A549 (cell line): ENCODE results near the gene MCAT. TPM values are rescaled to one million over a fixed set of nuclear protein-coding genes. Genes with fewer than 3 reads are reported as not detected.
A peak's percentile ranks its signal among the peaks of the same experiment; 100 is the strongest.
"Not testable (repeated sequence)": the region's sequence is repeated elsewhere in the genome, so short reads cannot be mapped to it uniquely, and the experiment has no call there.

Experiments
- ATAC-seq, 2 experiments: fragments of 200-7000 bp in 1 of 2; fragments of >200 bp in 1 of 2; cut with Nextera tagmentation in 1 of 2; cut with Tn5 transposase in 1 of 2; 3 replicates each; pipeline versions ENCODE4 v1.8.0 to v1.9.1; 2018 to 2020; ENCODE audit warnings: mild to moderate bottlenecking in 1 of 2, moderate library complexity in 1 of 2
- CTCF ChIA-PET: fragments of 300-600 bp; sonication (Branson Sonifier 250); formaldehyde crosslinking; extraction: SDS; loops from one replicate; lab custom pipeline; 2021; ENCODE audit warnings: antibody characterized with exemption, inconsistent platforms; lab: Yijun Ruan, JAX
- POLR2A ChIA-PET: fragments of 350-600 bp; formaldehyde crosslinking; extraction: SDS; loops from one replicate; lab custom pipeline; 2021; ENCODE audit warnings: antibody characterized with exemption, inconsistent platforms; lab: Yijun Ruan, JAX
- DNase-seq, 2 experiments: peaks; one replicate each; pipeline versions ENCODE4 v3.0.0 to v3.0.0-alpha.2; 2011 to 2016; ENCODE audit warnings: low read depth in 1 of 2, low spot score in 1 of 2
- FAIRE-seq: peaks from 2 replicates; lab custom pipeline; 2011; peaks lifted over from hg19 to GRCh38; lab: Jason Lieb, UNC
- H3K27ac ChIP-seq, 2 experiments: fragments of >200 bp; sonication (Bioruptor Twin); formaldehyde crosslinking; 3 replicates each; pipeline ENCODE4 v1.5.1; 2016 to 2017
- H3K4me1 ChIP-seq: fragments of >200 bp; sonication (Bioruptor Twin); formaldehyde crosslinking; 3 replicates; pipeline ENCODE4 v1.6.1; 2016
- H3K4me2 ChIP-seq: fragments of >200 bp; sonication (Bioruptor Twin); formaldehyde crosslinking; 3 replicates; pipeline ENCODE4 v1.6.1; 2016
- H3K4me3 ChIP-seq: fragments of >200 bp; sonication (Bioruptor Twin); formaldehyde crosslinking; 3 replicates; pipeline ENCODE4 v1.5.1; 2016
- H3K9me3 ChIP-seq: fragments of >200 bp; sonication (Bioruptor Twin); formaldehyde crosslinking; 3 replicates; pipeline ENCODE4 v1.6.1; 2016
- BCL3 ChIP-seq: fragments of >200 bp; sonication (Bioruptor Twin); formaldehyde crosslinking; IDR thresholded peaks from 3 replicates; pipeline ENCODE4 v1.6.1; 2016
- CEBPB ChIP-seq, 2 experiments: fragments of >200 bp in 1 of 2; sonication (Bioruptor Twin) in 1 of 2; formaldehyde crosslinking in 1 of 2; IDR thresholded peaks; 2 replicates each; pipeline ENCODE4 v1.6.1; 2012 to 2016
- CHD2 ChIP-seq: fragments of 150-350 bp; IDR thresholded peaks from 2 replicates; pipeline ENCODE4 v1.6.1; 2014; ENCODE audit warnings: low read length; ENCODE audit not compliant: partially characterized antibody
- EHMT2 ChIP-seq: fragments of 200-600 bp; sonication (generic); IDR thresholded peaks from 2 replicates; pipeline ENCODE4 v1.6.1; 2016; ENCODE audit warnings: antibody characterized with exemption, low read depth, mild to moderate bottlenecking, moderate library complexity
- EP300 ChIP-seq, 2 experiments: fragments of >200 bp; sonication (Bioruptor Twin); formaldehyde crosslinking; IDR thresholded peaks; 2 replicates in 1 of 2; 3 replicates in 1 of 2; pipeline ENCODE4 v1.6.1; 2016 to 2017
- ESRRA ChIP-seq: fragments of 150-350 bp; IDR thresholded peaks from 2 replicates; pipeline ENCODE4 v1.6.1; 2014; ENCODE audit warnings: mild to moderate bottlenecking, low read length, borderline replicate concordance
- FOSL2 ChIP-seq, 2 experiments: fragments of 450-650 bp in 1 of 2; fragments of >200 bp in 1 of 2; sonication (Bioruptor Twin) in 1 of 2; formaldehyde crosslinking; IDR thresholded peaks; 2 replicates each; pipeline versions ENCODE4 v1.5.0 to v1.6.1; 2016 to 2020; ENCODE audit warnings: mild to moderate bottlenecking in 1 of 2, moderate library complexity in 1 of 2
- HEYL ChIP-seq: fragments of 250-450 bp; sonication (Bioruptor Pico); IDR thresholded peaks from 2 replicates; pipeline ENCODE4 v1.8.0; 2021; ENCODE audit warnings: mild to moderate bottlenecking, moderate library complexity
- HOXA7 ChIP-seq: fragments of 250-450 bp; sonication (Bioruptor Pico); IDR thresholded peaks from 2 replicates; pipeline ENCODE4 v1.5.0; 2020; ENCODE audit warnings: mild to moderate bottlenecking, moderate library complexity
- MAFK ChIP-seq: fragments of 450-650 bp; IDR thresholded peaks from 2 replicates; pipeline ENCODE4 v1.6.1; 2014; ENCODE audit not compliant: partially characterized antibody
- RCOR1 ChIP-seq: fragments of 150-350 bp; IDR thresholded peaks from 2 replicates; pipeline ENCODE4 v1.6.1; 2014; ENCODE audit warnings: antibody characterized with exemption, low read length, low read depth
- REST ChIP-seq: fragments of 200-600 bp; sonication (generic); IDR thresholded peaks from 2 replicates; pipeline ENCODE4 v1.6.1; 2016; ENCODE audit warnings: antibody characterized with exemption, mild to moderate bottlenecking, moderate library complexity
- RNF2 ChIP-seq: fragments of 200-600 bp; sonication (generic); IDR thresholded peaks from 2 replicates; pipeline ENCODE4 v1.6.1; 2016; ENCODE audit warnings: low read depth, mild to moderate bottlenecking, antibody characterized with exemption, moderate library complexity, borderline replicate concordance
- SREBF2 ChIP-seq: fragments of 450-650 bp; IDR thresholded peaks from 2 replicates; pipeline ENCODE4 v1.6.1; 2014; ENCODE audit warnings: mild to moderate bottlenecking, moderate library complexity
- TP53 ChIP-seq: fragments of 250-450 bp; sonication (Bioruptor Pico); IDR thresholded peaks from 2 replicates; pipeline ENCODE4 v1.5.0; 2021; ENCODE audit warnings: mild to moderate bottlenecking, moderate library complexity
- USF2 ChIP-seq: fragments of 450-650 bp; IDR thresholded peaks from 2 replicates; pipeline ENCODE4 v1.6.1; 2014; ENCODE audit warnings: antibody characterized with exemption
- ZC3H11A ChIP-seq: fragments of 450-650 bp; IDR thresholded peaks from 2 replicates; pipeline ENCODE4 v1.6.1; 2014; ENCODE audit warnings: antibody characterized with exemption, mild to moderate bottlenecking
- WGBS: methylation state at CpG from one replicate; pipeline ENCODE4 v1.1.6; 2017; ENCODE audit errors: missing lambda C conversion rate; 5-methylcytosine and 5-hydroxymethylcytosine counted together
- polyA plus RNA-seq, 4 experiments: library from polyadenylated mRNA; depleted of rRNA in 3 of 4; stranded (reverse); fragments of >200 nt; fragmentation: RNase III in 1 of 4; extraction: RNeasy Plus Mini Kit Qiagen cat#74134 plus additional on column Dnase treatment in 1 of 4; gene quantifications; 2 replicates in 3 of 4; 3 replicates in 1 of 4; pipeline ENCODE4 v1.2.3, GENCODE V29; 2011 to 2017
- TF ChIP-seq, protein P1 (sequence below): IDR thresholded peaks from 2 replicates; pipeline ENCODE4 v1.6.1; 2012; ENCODE audit warnings: low read depth, borderline replicate concordance
- TF ChIP-seq, protein P2 (sequence below): IDR thresholded peaks from 2 replicates; pipeline ENCODE4 v1.6.1; 2012

MCAT gene
- polyA plus RNA-seq, 2 of the 4 experiments (the other 2 are of a cell fraction) = 11.8 to 15.5 TPM

DNA sequence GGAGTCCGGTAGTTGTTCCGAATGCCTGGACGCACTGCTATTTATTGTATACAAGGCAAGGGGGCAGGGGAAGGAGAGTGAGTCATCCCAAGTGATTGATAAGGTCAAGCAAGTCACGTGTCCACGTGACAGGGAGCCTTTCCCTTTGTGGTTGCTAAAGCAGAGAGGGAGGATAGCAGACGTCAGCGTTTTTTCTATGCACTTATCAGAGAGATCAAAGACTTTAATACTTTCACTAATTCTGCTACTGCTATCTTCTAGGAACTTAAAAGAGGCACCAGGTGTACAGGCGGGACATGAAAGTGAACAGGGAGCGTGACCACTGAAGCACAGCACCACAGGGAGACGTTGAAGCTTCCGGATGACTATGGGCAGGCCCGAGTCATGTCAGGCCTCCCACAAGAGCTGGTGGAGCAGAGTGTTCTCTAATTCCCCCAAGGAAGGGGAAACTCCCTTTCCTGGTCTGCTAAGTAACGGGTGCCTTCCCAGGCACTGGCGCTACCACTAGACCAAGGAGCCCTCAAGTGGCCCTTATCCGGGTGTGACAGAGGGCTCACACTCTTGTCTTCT lies 39.1 kb downstream of the MCAT start:
- 74% methylated on average over 15 of the region's 15 CpGs for WGBS
- CTCF ChIA-PET; FAIRE-seq; DNase-seq; ATAC-seq; H3K4me1 ChIP-seq; H3K4me3 ChIP-seq; H3K27ac ChIP-seq; H3K9me3 ChIP-seq; H3K4me2 ChIP-seq; TF ChIP-seq FOSL2 (IDR thresholded peaks at IDR 0.05): not testable (repeated sequence)
- 0 out of 2 replicates have a peak, but pooled peaks have one; percentile 2 for TF ChIP-seq FOSL2 (CRISPR knock-in tag; IDR thresholded peaks at IDR 0.05)
- TF ChIP-seq MAFK = peak; percentile 74
- TF ChIP-seq USF2 = 0 out of 2 replicates have a peak, but pooled peaks have one; percentile 13
- POLR2A ChIA-PET = interaction anchor here (0.6 kb wide), 1 partner anchor 45 kb away, joined by 3 read pairs; no protein-coding TSS in a partner anchor

- no peak overlapping the region for H3K27ac ChIP-seq
- 69% methylated on average over 7 of the region's 7 CpGs for WGBS
- ChIA-PET POLR2A (no interaction called here), CTCF (interaction anchor here (0.6 kb wide), 1 partner anchor 52 kb away, joined by 3 read pairs; no protein-coding TSS in a partner anchor)
- DNase-seq (no peak), ATAC-seq (no peak), FAIRE-seq (no peak)
- no peaks in the 10 kb centered on the region for H3K9me3 ChIP-seq
- H3K4me2 ChIP-seq = no peak overlapping the region
- no peaks in the 10 kb centered on the region for H3K4me1 ChIP-seq
- no peak overlapping the region for H3K4me3 ChIP-seq
- no peak for TF ChIP-seq HEYL (CRISPR knock-in tag)
These were observed 41.9 kb downstream of the MCAT start for GRCh38 chr22:43101306-43101705.

- Histone ChIP-seq H3K4me1 (no peaks in the 10 kb centered on the region), H3K27ac (no peak overlapping the region), H3K4me3 (no peak overlapping the region), H3K4me2 (no peak overlapping the region), H3K9me3 (no peaks in the 10 kb centered on the region)
- WGBS = 21% methylated on average over 5 of the region's 5 CpGs
- ChIA-PET POLR2A (no interaction called here), CTCF (no interaction called here)
- no peak for FAIRE-seq
- TF ChIP-seq HOXA7 (CRISPR knock-in tag) = no peak
- TF ChIP-seq RCOR1 = no peak
- TF ChIP-seq TP53 (CRISPR knock-in tag) = no peak
- no peak for TF ChIP-seq EHMT2
- no peak for TF ChIP-seq REST
- TF ChIP-seq EP300 (IDR thresholded peaks at IDR 0.05) = no peak
- no peak for TF ChIP-seq ZC3H11A
- TF ChIP-seq CEBPB (IDR thresholded peaks at IDR 0.05) = no peak
- TF ChIP-seq CHD2 = no peak
- no peak; a peak in 1 of 6 replicates for ATAC-seq
- DNase-seq = no peak
These were observed 43.0 kb downstream of the MCAT start for GRCh38 chr22:43100225-43100624.

GRCh38 chr22:43099095-43099494 lies 44.1 kb downstream of the MCAT start:
- ChIA-PET POLR2A (no interaction called here), CTCF (interaction anchor here (0.5 to 1.4 kb wide), 5 partner anchors 25 to 109 kb away, joined by 3 to 4 read pairs (median 4); no protein-coding TSS in a partner anchor)
- DNase-seq = no peak
- Histone ChIP-seq H3K27ac (no peak overlapping the region), H3K4me3 (no peak overlapping the region), H3K4me1 (peaks cover 4% of the 10 kb centered on the region), H3K9me3 (no peaks in the 10 kb centered on the region), H3K4me2 (no peak overlapping the region)
- 95% methylated on average over 4 of the region's 4 CpGs for WGBS
- FAIRE-seq = no peak
- no peak for TF ChIP-seq RNF2
- no peak for TF ChIP-seq ZC3H11A
- no peak for TF ChIP-seq FOSL2 (IDR thresholded peaks at IDR 0.05)
- TF ChIP-seq FOSL2 (CRISPR knock-in tag; IDR thresholded peaks at IDR 0.05) = no peak
- no peak for TF ChIP-seq ESRRA
- no peak for TF ChIP-seq BCL3
- TF ChIP-seq, protein P1, sequence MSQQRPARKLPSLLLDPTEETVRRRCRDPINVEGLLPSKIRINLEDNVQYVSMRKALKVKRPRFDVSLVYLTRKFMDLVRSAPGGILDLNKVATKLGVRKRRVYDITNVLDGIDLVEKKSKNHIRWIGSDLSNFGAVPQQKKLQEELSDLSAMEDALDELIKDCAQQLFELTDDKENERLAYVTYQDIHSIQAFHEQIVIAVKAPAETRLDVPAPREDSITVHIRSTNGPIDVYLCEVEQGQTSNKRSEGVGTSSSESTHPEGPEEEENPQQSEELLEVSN = no peak
- TF ChIP-seq SREBF2 = no peak
- TF ChIP-seq, protein P2, sequence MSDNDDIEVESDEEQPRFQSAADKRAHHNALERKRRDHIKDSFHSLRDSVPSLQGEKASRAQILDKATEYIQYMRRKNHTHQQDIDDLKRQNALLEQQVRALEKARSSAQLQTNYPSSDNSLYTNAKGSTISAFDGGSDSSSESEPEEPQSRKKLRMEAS = no peak
- ATAC-seq = no peak
